Lower leg skin (tissue), 3 donors: ENCODE measurements around the gene SLC6A1.

Source experiments
- POLR2A ChIP-seq, 2 donors: fragments of 450-650 bp; IDR thresholded peaks; one replicate each; pipeline ENCODE4 v1.6.1; 2016 to 2017; ENCODE audit warnings: antibody characterized with exemption in 2 of 2, mild to moderate bottlenecking in 1 of 2, moderate library complexity in 1 of 2
- TF ChIP-seq, protein P1 (sequence below), 3 donors: fragments of 450-650 bp; IDR thresholded peaks; one replicate each; pipeline ENCODE4 v1.5.1; 2016; ENCODE audit warnings: antibody characterized with exemption in 3 of 3, mild to moderate bottlenecking in 3 of 3, moderate library complexity in 2 of 3

DNA sequence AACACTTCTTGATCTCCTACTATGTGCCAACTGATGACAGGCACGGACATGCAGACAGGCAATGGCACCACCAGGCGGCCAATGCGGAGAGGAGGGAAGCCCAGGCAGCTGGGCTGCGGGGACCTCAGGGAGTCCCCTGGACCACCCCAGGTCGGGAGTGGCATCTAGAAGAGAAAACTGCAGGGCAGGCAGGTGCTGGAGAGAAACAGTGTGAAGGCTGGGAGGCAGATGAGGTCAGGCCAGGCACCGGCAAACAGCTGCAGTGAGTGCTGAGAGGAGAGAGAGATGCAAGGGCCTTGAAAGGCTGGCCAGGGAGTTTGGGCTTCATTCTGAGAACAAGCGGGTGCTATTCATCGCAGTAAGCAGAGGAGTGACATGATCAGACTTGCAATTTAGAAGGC lies 29.1 kb downstream of the SLC6A1 start:
- TF ChIP-seq, protein P1, sequence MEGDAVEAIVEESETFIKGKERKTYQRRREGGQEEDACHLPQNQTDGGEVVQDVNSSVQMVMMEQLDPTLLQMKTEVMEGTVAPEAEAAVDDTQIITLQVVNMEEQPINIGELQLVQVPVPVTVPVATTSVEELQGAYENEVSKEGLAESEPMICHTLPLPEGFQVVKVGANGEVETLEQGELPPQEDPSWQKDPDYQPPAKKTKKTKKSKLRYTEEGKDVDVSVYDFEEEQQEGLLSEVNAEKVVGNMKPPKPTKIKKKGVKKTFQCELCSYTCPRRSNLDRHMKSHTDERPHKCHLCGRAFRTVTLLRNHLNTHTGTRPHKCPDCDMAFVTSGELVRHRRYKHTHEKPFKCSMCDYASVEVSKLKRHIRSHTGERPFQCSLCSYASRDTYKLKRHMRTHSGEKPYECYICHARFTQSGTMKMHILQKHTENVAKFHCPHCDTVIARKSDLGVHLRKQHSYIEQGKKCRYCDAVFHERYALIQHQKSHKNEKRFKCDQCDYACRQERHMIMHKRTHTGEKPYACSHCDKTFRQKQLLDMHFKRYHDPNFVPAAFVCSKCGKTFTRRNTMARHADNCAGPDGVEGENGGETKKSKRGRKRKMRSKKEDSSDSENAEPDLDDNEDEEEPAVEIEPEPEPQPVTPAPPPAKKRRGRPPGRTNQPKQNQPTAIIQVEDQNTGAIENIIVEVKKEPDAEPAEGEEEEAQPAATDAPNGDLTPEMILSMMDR (IDR thresholded peaks at IDR 0.05), result no peak
- TF ChIP-seq POLR2A (IDR thresholded peaks at IDR 0.05), result no peak
